RWPE2 (cell line): ENCODE results near the gene TEX13A.

Experiments
- ATAC-seq: fragments of 200-7000 bp; cut with Tn5 transposase; 3 replicates; pipeline ENCODE4 v1.9.1; 2021; ENCODE audit warnings: low read depth
- DNase-seq: peaks from one replicate; pipeline ENCODE4 v3.0.0-alpha.2; 2020; ENCODE audit warnings: low spot score
- H3K27ac ChIP-seq: fragments of 450-650 bp; 2 replicates; pipeline ENCODE4 v1.5.1; 2017; ENCODE audit warnings: mild to moderate bottlenecking; ENCODE audit not compliant: poor library complexity, severe bottlenecking
- H3K27me3 ChIP-seq: fragments of 250-450 bp; sonication (Bioruptor Pico); 2 replicates; pipeline ENCODE4 v1.5.1; 2021; ENCODE audit warnings: mild to moderate bottlenecking, moderate library complexity; ENCODE audit not compliant: insufficient read depth, poor library complexity, severe bottlenecking
- H3K36me3 ChIP-seq: fragments of 250-450 bp; sonication (Bioruptor Pico); 2 replicates; pipeline ENCODE4 v1.5.1; 2020; ENCODE audit warnings: low read depth, mild to moderate bottlenecking, moderate library complexity
- H3K4me1 ChIP-seq: fragments of 250-450 bp; sonication (Bioruptor Pico); 2 replicates; pipeline ENCODE4 v1.5.1; 2021; ENCODE audit warnings: mild to moderate bottlenecking, moderate library complexity; ENCODE audit not compliant: insufficient read depth, poor library complexity, severe bottlenecking
- H3K4me3 ChIP-seq: fragments of 250-450 bp; sonication (Bioruptor Pico); 2 replicates; pipeline ENCODE4 v1.5.1; 2021; ENCODE audit warnings: mild to moderate bottlenecking, moderate library complexity; ENCODE audit not compliant: severe bottlenecking
- H3K9me3 ChIP-seq: fragments of 250-450 bp; sonication (Bioruptor Pico); 2 replicates; pipeline ENCODE4 v1.5.1; 2021; ENCODE audit warnings: mild to moderate bottlenecking, moderate library complexity; ENCODE audit not compliant: severe bottlenecking
- CTCF ChIP-seq: fragments of 450-650 bp; IDR thresholded peaks from one replicate; pipeline ENCODE4 v1.5.1; 2017; ENCODE audit warnings: mild to moderate bottlenecking, moderate library complexity; ENCODE audit not compliant: poor library complexity, severe bottlenecking

The TEX13A gene

DNA sequence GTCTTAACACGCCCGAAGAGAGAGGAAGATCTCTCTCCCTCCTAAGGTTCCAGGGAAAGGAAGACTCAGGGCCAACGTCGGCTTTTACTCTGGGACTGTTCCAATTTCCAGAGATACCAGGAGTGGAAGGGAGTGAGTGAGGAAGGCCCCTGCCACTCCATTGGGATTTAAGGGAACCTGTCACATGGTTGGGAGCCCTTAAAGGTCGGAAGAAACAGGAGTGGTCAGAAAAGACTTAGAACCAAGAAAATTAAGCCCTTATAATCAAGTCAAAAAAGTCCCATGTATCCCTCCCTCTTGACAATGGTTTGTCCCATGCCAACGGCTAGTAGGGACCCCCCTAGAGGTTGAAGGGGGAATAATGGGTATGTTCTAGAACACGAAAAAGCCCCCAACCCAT, at the start of gene TEX13A:
Gene TEX13A, minus strand, starts transcription at position 59 of the 400 bp plus-strand sequence. CDS start 297 bp downstream, outside the sequence.
- no peak for TF ChIP-seq CTCF
- H3K27ac ChIP-seq, result no peak within 1 kb of the TSS
- no peaks in the 10 kb centered on the region for H3K36me3 ChIP-seq
- no peak within 1 kb of the TSS for H3K4me3 ChIP-seq
- no peaks in the 10 kb centered on the region for H3K27me3 ChIP-seq
- ATAC-seq (no peak), DNase-seq (no peak)
- H3K9me3 ChIP-seq, result no peaks in the 10 kb centered on the region
- no peaks in the 10 kb centered on the region for H3K4me1 ChIP-seq

DNA sequence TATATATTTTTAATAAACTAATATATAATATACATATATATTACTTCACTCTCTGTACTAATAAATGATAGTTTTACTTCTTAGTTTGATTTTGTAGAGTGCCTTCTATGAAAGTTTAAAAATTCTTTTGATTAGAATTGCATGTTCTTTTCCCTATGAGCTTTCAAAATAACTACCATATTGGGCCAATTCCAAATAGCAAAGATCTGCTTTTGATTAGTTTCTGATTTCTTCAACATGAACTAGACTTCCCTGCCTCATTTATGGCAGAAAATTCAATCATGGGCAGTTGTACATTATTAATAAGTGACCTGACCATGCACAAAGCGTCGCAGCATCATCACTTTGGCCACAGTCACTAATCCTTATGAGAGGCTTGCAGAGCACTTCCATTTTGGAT, 48.9 kb upstream of the TEX13A start:
- Histone ChIP-seq H3K4me1 (no peaks in the 10 kb centered on the region), H3K36me3 (no peaks in the 10 kb centered on the region), H3K27me3 (no peaks in the 10 kb centered on the region), H3K9me3 (no peaks in the 10 kb centered on the region), H3K27ac (no peak overlapping the region), H3K4me3 (no peak overlapping the region)
- ATAC-seq (no peak), DNase-seq (no peak)
- no peak for TF ChIP-seq CTCF

DNA sequence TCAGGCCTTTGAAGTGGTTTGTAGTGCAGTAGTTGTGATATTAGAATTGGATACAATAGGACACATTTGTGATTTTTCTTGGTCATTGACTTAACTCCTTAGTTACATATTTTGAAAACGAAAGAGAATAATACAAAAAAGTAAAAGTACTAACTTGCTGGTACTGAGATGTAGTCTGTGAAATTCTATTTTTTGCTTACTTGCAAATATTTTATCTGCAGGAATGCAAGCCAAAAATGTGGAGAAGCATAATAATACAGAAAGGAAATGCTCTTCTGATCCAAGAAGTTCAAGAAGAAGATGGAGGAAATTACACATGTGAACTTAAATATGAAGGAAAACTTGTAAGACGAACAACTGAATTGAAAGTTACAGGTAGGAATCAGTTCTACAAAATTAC, 46.7 kb upstream of the TEX13A start:
- H3K9me3 ChIP-seq, result no peaks in the 10 kb centered on the region
- no peak for ATAC-seq
- DNase-seq, result no peak

DNA sequence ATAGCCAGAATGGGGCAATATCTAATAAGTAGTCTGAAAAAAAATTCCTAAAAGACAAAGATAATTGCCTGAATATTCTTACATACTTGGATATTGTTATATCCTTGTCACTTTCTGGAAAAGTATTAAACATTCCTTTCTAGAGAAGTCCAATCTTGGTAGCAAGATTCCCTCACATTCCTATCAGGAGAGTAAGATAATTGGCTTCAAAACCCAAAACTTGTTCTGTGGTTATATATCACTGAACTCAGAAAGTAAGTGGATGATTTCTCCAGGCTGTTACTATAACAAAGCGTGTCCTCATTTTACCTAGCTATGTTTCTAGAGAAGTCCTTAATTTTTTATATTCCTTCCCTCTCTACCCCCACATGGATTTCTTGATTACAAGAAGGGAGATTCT, 46.0 kb upstream of the TEX13A start:
- no peak for TF ChIP-seq CTCF
- H3K27ac ChIP-seq, result no peak overlapping the region
- ATAC-seq (no peak), DNase-seq (no peak)
- H3K9me3 ChIP-seq, result no peaks in the 10 kb centered on the region
- H3K27me3 ChIP-seq, result no peaks in the 10 kb centered on the region
- H3K4me3 ChIP-seq, result no peak overlapping the region
- H3K36me3 ChIP-seq, result no peaks in the 10 kb centered on the region
- no peaks in the 10 kb centered on the region for H3K4me1 ChIP-seq

More for the DNA sequence above, 46.7 kb upstream of the TEX13A start:
- no peak for TF ChIP-seq CTCF
- Histone ChIP-seq H3K27me3 (no peaks in the 10 kb centered on the region), H3K36me3 (no peaks in the 10 kb centered on the region), H3K4me3 (no peak overlapping the region), H3K4me1 (no peaks in the 10 kb centered on the region), H3K27ac (no peak overlapping the region)

GRCh38 chrX:105265093-105265492, 44.6 kb upstream of the TEX13A start:
- H3K27ac ChIP-seq, result no peak overlapping the region
- H3K36me3 ChIP-seq, result no peaks in the 10 kb centered on the region
- DNase-seq (no peak), ATAC-seq (no peak)
- no peaks in the 10 kb centered on the region for H3K4me1 ChIP-seq
- no peaks in the 10 kb centered on the region for H3K27me3 ChIP-seq
- H3K9me3 ChIP-seq, result no peaks in the 10 kb centered on the region
- no peak for TF ChIP-seq CTCF
- H3K4me3 ChIP-seq, result no peak overlapping the region
